ENCODE results near the gene SFT2D3.

SFT2D3 gene

DNA sequence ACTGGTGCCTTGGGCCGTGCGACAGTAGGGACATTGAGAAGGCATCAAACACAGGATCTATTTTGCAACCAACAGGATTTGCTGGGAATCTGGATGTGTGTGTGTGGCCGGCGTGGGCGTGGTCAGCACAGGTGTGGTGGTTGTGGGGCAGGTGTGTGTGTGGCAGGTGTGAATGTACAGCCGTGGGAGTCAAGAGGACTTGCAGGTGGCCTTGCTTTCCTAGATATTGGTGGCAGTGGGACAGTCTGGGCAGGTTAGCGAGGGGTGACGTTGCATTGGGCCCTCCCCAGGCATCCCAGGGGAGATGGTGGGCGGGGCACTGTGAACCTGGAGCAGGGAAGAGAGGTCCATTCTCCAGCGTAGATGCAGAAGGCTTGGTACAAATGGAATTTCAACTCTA is 22.8 kb upstream of the SFT2D3 start:
- H3K27me3 ChIP-seq (ENCODE audit: insufficient read depth, poor library complexity, severe bottlenecking): peaks cover 20% of the 10 kb centered on the region
- H3K27ac ChIP-seq (ENCODE audit: poor library complexity, severe bottlenecking): no peak overlapping the region
- no peak for ATAC-seq (ENCODE audit: low read depth)
- no peak overlapping the region for H3K4me3 ChIP-seq (ENCODE audit: severe bottlenecking)
- DNase-seq (ENCODE audit: low spot score): no peak
- H3K4me1 ChIP-seq (ENCODE audit: insufficient read depth, poor library complexity, severe bottlenecking): no peaks in the 10 kb centered on the region
- no peaks in the 10 kb centered on the region for H3K36me3 ChIP-seq (ENCODE audit: low read depth)
- TF ChIP-seq, protein P1, sequence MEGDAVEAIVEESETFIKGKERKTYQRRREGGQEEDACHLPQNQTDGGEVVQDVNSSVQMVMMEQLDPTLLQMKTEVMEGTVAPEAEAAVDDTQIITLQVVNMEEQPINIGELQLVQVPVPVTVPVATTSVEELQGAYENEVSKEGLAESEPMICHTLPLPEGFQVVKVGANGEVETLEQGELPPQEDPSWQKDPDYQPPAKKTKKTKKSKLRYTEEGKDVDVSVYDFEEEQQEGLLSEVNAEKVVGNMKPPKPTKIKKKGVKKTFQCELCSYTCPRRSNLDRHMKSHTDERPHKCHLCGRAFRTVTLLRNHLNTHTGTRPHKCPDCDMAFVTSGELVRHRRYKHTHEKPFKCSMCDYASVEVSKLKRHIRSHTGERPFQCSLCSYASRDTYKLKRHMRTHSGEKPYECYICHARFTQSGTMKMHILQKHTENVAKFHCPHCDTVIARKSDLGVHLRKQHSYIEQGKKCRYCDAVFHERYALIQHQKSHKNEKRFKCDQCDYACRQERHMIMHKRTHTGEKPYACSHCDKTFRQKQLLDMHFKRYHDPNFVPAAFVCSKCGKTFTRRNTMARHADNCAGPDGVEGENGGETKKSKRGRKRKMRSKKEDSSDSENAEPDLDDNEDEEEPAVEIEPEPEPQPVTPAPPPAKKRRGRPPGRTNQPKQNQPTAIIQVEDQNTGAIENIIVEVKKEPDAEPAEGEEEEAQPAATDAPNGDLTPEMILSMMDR (IDR thresholded peaks at IDR 0.05; ENCODE audit: poor library complexity, severe bottlenecking): no peak
- no peaks in the 10 kb centered on the region for H3K9me3 ChIP-seq (ENCODE audit: severe bottlenecking)

DNA sequence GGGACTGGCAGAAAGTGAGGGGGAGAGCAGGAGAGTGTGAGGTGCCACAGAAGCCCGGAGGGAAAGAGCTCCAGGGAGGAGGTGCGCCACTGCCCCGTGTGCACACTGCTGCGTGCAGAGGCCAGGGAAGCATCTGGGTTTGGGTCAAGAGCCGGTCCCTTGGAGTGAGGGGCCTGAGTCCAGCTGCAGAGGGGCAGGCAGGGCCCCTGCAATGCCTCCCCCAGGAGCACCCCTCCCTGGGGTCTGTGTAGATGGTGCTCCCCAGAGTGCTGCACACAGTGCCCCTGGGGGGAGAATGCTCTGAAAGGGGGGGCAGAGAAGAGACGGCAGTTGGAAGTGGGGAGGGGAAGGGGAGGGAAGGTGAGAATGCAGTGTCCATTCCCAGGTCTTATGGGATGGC is 22.3 kb upstream of the SFT2D3 start:
- TF ChIP-seq, protein P1 (IDR thresholded peaks at IDR 0.05; ENCODE audit: poor library complexity, severe bottlenecking): no peak
- H3K27me3 ChIP-seq (ENCODE audit: insufficient read depth, poor library complexity, severe bottlenecking): peaks cover 20% of the 10 kb centered on the region
- H3K36me3 ChIP-seq (ENCODE audit: low read depth): no peaks in the 10 kb centered on the region
- DNase-seq (ENCODE audit: low spot score) (no peak), ATAC-seq (ENCODE audit: low read depth) (no peak)
- H3K4me1 ChIP-seq (ENCODE audit: insufficient read depth, poor library complexity, severe bottlenecking): no peaks in the 10 kb centered on the region
- H3K4me3 ChIP-seq (ENCODE audit: severe bottlenecking): no peak overlapping the region
- no peaks in the 10 kb centered on the region for H3K9me3 ChIP-seq (ENCODE audit: severe bottlenecking)
- no peak overlapping the region for H3K27ac ChIP-seq (ENCODE audit: poor library complexity, severe bottlenecking)

DNA sequence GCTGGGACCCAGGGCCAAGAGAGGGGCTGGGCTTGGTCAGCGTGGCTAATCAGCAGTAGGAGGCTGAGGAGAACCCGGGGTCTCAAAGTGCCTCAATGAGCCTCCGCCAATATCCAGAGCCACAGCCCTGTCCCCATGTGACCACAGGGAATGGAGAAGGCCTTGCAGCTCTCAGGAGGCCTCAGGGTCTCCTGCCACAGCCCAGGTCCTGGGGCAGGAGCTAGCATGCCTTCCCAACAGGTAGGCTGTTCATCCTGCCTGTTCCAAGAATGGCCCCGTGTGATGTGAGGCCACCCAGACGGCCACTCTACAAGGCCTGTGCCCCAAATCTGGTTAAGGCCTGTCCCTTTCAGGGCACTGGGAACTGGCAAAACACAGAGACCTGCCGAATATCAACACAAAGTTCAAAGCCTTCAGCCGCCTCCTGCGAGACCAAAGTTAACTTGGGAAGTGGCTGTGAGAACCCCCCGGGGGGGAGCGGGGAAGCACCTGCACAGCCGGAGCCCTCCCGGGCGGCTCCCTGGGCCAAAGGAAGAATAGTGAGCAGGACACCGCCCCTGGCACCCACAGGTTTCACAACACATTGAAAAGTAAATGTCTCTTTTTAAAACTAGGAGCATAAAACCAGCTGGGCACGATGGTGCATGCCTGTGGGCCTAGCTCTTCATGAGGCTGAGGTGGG is 21.5 kb upstream of the SFT2D3 start:
- Histone ChIP-seq H3K4me3 (ENCODE audit: severe bottlenecking) (no peak overlapping the region), H3K27ac (ENCODE audit: poor library complexity, severe bottlenecking) (no peak overlapping the region), H3K36me3 (ENCODE audit: low read depth) (no peaks in the 10 kb centered on the region), H3K27me3 (ENCODE audit: insufficient read depth, poor library complexity, severe bottlenecking) (peaks cover 15% of the 10 kb centered on the region), H3K4me1 (ENCODE audit: insufficient read depth, poor library complexity, severe bottlenecking) (no peaks in the 10 kb centered on the region), H3K9me3 (ENCODE audit: severe bottlenecking) (no peaks in the 10 kb centered on the region)
- TF ChIP-seq, protein P1 (IDR thresholded peaks at IDR 0.05; ENCODE audit: poor library complexity, severe bottlenecking): no peak
- no peak for DNase-seq (ENCODE audit: low spot score)
- ATAC-seq (ENCODE audit: low read depth): no peak

DNA sequence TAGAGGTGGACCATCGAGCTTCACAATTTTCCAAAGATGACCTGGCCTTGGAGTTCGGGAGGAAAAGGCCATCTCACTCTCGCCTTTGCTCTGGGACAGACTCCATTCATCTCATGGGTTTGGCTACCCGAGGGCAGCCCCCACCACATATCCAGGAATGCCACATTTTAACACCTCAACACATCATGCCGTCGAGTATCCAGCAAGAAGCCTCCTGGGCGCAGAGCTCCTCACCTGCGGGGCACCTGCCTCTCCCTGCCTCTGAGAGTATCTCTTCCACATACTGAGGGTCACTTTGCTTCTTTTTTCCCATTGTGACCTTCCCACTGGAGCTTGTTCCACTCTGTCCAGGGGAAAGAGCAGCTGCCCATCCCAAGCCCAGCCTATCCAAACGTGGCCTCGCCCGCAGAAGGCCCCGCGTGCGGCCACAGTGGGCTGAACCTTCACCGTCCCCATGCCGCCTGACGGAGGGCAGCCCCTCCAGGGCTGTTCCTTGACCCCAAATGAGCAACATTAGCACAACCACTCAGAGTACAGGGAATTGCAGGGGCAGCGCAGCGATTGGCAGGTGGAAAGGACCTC is 20.5 kb upstream of the SFT2D3 start:
- Histone ChIP-seq H3K27ac (ENCODE audit: poor library complexity, severe bottlenecking) (no peak overlapping the region), H3K36me3 (ENCODE audit: low read depth) (no peaks in the 10 kb centered on the region), H3K27me3 (ENCODE audit: insufficient read depth, poor library complexity, severe bottlenecking) (peaks cover 11% of the 10 kb centered on the region), H3K4me1 (ENCODE audit: insufficient read depth, poor library complexity, severe bottlenecking) (no peaks in the 10 kb centered on the region), H3K4me3 (ENCODE audit: severe bottlenecking) (no peak overlapping the region), H3K9me3 (ENCODE audit: severe bottlenecking) (no peaks in the 10 kb centered on the region)
- no peak for ATAC-seq (ENCODE audit: low read depth)
- TF ChIP-seq, protein P1 (IDR thresholded peaks at IDR 0.05; ENCODE audit: poor library complexity, severe bottlenecking): no peak
- DNase-seq (ENCODE audit: low spot score): no peak

DNA sequence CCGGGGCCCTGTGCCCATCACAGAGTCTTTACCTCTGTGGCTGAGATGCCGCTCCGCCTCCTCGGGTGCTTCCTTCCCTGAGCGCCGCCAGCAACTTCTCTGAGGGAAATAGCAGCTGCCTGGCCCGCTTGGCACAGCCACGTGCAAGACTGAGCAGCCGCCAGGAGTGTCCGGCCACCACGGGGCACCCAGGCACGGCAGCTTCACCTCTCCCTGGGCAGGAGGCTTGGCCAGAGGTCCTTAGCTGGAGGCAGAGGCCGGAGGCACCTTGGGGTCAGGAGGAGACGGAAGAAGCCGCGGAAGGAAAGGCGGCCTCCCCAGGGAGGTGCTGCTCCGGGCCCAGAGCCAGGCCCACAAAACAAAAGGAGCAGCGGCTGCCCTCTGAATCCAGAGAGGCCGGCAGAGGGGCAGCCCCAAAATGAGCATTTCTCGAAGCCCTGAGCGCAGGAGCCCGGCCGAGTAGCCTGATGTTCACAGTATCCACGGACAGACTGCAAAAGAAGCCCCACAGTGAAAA is 20.0 kb upstream of the SFT2D3 start:
- H3K27ac ChIP-seq (ENCODE audit: poor library complexity, severe bottlenecking): no peak overlapping the region
- ATAC-seq (ENCODE audit: low read depth) (no peak), DNase-seq (ENCODE audit: low spot score) (no peak)
- H3K4me3 ChIP-seq (ENCODE audit: severe bottlenecking): no peak overlapping the region
- peaks cover 9% of the 10 kb centered on the region for H3K27me3 ChIP-seq (ENCODE audit: insufficient read depth, poor library complexity, severe bottlenecking)
- H3K4me1 ChIP-seq (ENCODE audit: insufficient read depth, poor library complexity, severe bottlenecking): no peaks in the 10 kb centered on the region
- H3K9me3 ChIP-seq (ENCODE audit: severe bottlenecking): no peaks in the 10 kb centered on the region
- TF ChIP-seq, protein P1 (IDR thresholded peaks at IDR 0.05; ENCODE audit: poor library complexity, severe bottlenecking): no peak
- H3K36me3 ChIP-seq (ENCODE audit: low read depth): no peaks in the 10 kb centered on the region

All from RWPE2 (cell line).